Measurements from ENCODE around the gene VPS13C. TPM values are rescaled to one million over a fixed set of nuclear protein-coding genes. Genes with fewer than 3 reads are reported as not detected.
"Not testable (repeated sequence)": the region's sequence is repeated elsewhere in the genome, so short reads cannot be mapped to it uniquely, and the experiment has no call there.

VPS13C gene
- total RNA-seq, 4 donors from 2014 or later, result 27.6 to 79.6 (median 30.5) TPM

DNA sequence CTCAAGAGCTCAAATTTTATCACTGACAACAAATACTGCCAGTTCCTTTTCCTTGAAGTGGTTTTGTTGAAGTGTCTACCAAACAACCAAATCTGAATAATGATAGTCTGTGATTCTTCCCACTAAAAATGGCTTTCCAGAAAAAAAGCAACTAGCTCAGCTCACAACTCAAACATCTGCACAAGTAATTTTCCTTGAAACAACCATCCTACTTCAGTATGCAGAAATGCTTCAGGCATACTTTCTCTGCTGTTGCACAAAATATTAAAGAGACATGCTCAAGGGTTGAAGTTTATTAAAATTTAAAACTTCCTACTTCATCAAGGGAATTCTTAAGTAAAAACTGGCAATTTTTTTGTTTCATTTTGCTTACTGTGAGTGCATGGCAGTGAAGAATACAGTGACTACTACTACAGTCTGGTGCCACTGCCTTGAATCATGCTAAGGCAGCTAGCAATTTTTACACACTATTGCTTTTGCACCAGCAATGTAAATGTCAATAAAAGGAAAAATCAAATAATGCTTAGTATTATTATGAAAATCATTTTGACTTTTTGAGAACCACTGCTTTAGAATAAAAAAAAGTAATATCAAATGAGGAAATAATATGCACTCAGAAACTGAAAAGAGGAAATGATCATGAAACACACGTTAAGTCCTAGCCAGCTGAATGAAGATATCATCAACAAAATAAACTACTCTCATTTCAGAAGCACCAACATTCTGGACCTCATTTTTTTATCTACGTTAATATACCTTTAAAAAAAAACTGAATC, 33.6 kb downstream of the VPS13C start:
- in situ Hi-C loops (cut with MboI; ENCODE audit: low sequenced_read_pairs in 4 of 4) (no loop called here), intact Hi-C loops (cut with DNase I; ENCODE audit: low total_unique reads) (no loop called here)
- Histone ChIP-seq H3K27me3 (no peaks in the 10 kb centered on the region), H3K27ac (no peak overlapping the region), H3K4me3 (no peak overlapping the region), H3K36me3 (peaks cover 0 to 15% of the 10 kb centered on the region in 2 donors), H3K4me1 (peaks cover 0 to 13% of the 10 kb centered on the region in 2 donors), H3K9me3 (no peaks in the 10 kb centered on the region)
- TF ChIP-seq POLR2A (IDR thresholded peaks at IDR 0.05), result no peak
- TF ChIP-seq, protein P1, sequence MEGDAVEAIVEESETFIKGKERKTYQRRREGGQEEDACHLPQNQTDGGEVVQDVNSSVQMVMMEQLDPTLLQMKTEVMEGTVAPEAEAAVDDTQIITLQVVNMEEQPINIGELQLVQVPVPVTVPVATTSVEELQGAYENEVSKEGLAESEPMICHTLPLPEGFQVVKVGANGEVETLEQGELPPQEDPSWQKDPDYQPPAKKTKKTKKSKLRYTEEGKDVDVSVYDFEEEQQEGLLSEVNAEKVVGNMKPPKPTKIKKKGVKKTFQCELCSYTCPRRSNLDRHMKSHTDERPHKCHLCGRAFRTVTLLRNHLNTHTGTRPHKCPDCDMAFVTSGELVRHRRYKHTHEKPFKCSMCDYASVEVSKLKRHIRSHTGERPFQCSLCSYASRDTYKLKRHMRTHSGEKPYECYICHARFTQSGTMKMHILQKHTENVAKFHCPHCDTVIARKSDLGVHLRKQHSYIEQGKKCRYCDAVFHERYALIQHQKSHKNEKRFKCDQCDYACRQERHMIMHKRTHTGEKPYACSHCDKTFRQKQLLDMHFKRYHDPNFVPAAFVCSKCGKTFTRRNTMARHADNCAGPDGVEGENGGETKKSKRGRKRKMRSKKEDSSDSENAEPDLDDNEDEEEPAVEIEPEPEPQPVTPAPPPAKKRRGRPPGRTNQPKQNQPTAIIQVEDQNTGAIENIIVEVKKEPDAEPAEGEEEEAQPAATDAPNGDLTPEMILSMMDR (IDR thresholded peaks at IDR 0.05 in 4 of 5, conservative IDR thresholded peaks at IDR 0.05 in 1 of 5), result no peak
- DNase-seq (no peak), ATAC-seq (no peak)

DNA sequence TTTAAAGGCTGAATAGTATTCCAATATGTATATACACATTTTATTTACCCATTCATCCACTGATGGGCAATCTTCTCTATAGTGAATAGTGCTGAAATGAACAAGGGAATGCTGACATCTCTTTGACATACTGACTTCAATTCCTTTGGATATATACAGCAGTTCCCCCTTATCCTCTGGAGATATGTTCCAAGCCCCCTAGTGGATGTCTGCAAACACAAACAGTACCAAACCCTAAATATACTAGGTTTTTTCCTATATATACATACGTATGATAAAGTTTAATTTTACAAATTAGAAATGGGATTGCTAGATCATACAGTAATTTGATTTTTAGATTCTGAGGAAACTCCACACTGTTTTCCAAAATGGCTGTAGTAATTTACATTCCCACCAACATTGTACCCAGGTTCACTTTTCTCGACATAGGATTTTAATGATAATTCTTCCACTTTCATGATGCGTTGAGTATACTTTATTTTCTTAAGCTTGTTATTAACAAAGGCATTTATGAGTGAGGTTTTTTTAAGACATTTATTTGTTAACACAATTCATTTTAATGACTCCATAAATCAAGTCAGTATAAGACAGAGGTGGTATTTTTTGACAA, 38.2 kb downstream of the VPS13C start:
- no peak for DNase-seq
- intact Hi-C loops (cut with DNase I; ENCODE audit: low total_unique reads), result no loop called here
- Histone ChIP-seq H3K27ac (no peak overlapping the region), H3K27me3 (no peaks in the 10 kb centered on the region), H3K36me3 (peaks cover 0 to 34% of the 10 kb centered on the region in 2 donors), H3K4me1 (peaks cover 0 to 5% of the 10 kb centered on the region in 2 donors), H3K9me3 (no peaks in the 10 kb centered on the region), H3K4me3 (no peak overlapping the region)
- in situ Hi-C loops (cut with MboI; ENCODE audit: low sequenced_read_pairs in 4 of 4), result no loop called here
- no peak for ATAC-seq
- TF ChIP-seq, protein P1 (IDR thresholded peaks at IDR 0.05 in 4 of 5, conservative IDR thresholded peaks at IDR 0.05 in 1 of 5), result no peak
- TF ChIP-seq POLR2A (IDR thresholded peaks at IDR 0.05), result no peak

DNA sequence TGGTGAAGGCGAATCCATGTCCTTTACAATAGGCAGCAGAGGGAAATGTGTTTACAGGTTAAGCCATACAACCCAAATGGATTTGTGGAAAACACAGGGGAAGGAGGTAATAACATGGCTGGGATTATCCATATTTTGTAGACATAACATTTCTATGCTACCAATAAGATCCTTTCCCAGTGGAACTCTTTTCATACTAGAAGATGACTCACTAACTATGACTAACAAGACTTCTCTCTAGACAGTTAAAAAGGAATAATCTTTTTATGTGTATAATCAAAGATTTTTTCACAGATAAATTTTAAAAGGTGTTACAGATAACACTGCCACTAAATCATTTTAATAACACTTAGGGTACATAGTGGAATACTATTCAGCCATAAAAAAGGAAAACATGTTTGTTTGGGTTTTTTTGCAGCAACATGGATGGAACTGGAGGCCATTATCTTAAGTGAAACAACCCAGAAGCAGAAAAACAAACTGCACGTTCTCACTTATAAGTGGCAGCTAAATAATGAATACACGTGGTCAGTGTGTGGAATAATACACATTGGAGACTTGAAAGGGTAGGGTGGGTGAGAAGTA, 39.6 kb downstream of the VPS13C start:
- in situ Hi-C loops (cut with MboI; ENCODE audit: low sequenced_read_pairs in 4 of 4) (no loop called here), intact Hi-C loops (cut with DNase I; ENCODE audit: low total_unique reads) (no loop called here)
- ATAC-seq (no peak), DNase-seq (no peak)
- Histone ChIP-seq H3K27me3 (no peaks in the 10 kb centered on the region), H3K9me3 (no peaks in the 10 kb centered on the region), H3K27ac (no peak overlapping the region), H3K36me3 (peaks cover 0 to 34% of the 10 kb centered on the region in 2 donors), H3K4me1 (no peaks in the 10 kb centered on the region), H3K4me3 (no peak overlapping the region)
- TF ChIP-seq, protein P1 (IDR thresholded peaks at IDR 0.05 in 4 of 5, conservative IDR thresholded peaks at IDR 0.05 in 1 of 5), result no peak
- TF ChIP-seq POLR2A (IDR thresholded peaks at IDR 0.05), result no peak

DNA sequence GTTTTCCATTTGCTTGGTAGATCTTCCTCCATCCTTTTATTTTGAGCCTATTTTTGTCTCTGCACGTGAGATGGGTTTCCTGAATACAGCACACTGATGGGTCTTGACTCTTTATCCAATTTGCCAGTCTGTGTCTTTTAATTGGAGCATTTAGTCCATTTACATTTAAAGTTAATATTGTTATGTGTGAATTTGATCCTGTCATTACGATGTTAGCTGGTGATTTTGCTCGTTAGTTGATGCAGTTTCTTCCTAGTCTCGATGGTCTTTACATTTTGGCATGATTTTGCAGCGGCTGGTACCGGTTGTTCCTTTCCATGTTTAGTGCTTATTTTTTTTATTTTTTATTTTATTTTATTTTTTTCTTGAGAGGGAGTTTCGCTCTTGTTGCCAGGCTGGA, 54.9 kb downstream of the VPS13C start:
- H3K27ac ChIP-seq; in situ Hi-C loops (cut with MboI; ENCODE audit: low sequenced_read_pairs in 4 of 4); ATAC-seq: not testable (repeated sequence)

DNA sequence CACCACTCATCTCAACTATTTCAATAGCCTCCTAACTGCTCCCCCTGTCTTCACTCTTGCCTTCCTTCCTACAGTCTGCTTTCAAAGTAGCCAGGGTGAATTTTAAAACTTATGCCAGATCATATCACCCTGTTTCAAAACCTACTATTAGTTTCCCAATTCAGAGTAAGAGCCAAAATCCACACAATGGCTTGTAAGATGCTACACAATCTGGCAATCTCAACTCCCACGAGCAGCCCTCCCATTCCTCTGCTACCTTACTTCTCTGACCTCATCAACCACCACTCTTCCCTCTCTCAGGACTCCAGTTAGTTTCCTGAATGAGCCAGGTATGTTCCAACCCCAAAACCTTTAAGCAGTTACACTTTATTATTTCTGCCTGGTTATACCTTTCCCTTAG, 62.5 kb downstream of the VPS13C start:
- DNase-seq, result no peak
- in situ Hi-C loops (cut with MboI; ENCODE audit: low sequenced_read_pairs in 4 of 4) (no loop called here), intact Hi-C loops (cut with DNase I; ENCODE audit: low total_unique reads) (no loop called here)
- no peak overlapping the region for H3K27ac ChIP-seq
- no peaks in the 10 kb centered on the region for H3K36me3 ChIP-seq
- no peak for ATAC-seq
- no peak overlapping the region for H3K4me3 ChIP-seq
- no peaks in the 10 kb centered on the region for H3K27me3 ChIP-seq
- no peaks in the 10 kb centered on the region for H3K4me1 ChIP-seq
- TF ChIP-seq, protein P1 (IDR thresholded peaks at IDR 0.05 in 4 of 5, conservative IDR thresholded peaks at IDR 0.05 in 1 of 5), result no peak
- TF ChIP-seq POLR2A (IDR thresholded peaks at IDR 0.05), result no peak
- H3K9me3 ChIP-seq, result no peaks in the 10 kb centered on the region

More for the DNA sequence above, 54.9 kb downstream of the VPS13C start:
- peaks cover 0 to 39% of the 10 kb centered on the region in 2 donors for H3K36me3 ChIP-seq
- H3K9me3 ChIP-seq; intact Hi-C loops (cut with DNase I; ENCODE audit: low total_unique reads); H3K4me3 ChIP-seq; H3K4me1 ChIP-seq; DNase-seq; H3K27me3 ChIP-seq: not testable (repeated sequence)
